D721Med (cell line): ENCODE data around the gene AUTS2.

Experiments used
- DNase-seq: peaks from one replicate; pipeline ENCODE4 v3.0.0; 2011; ENCODE audit warnings: low spot score; ENCODE audit not compliant: insufficient read length
- FAIRE-seq: peaks from 2 replicates; lab custom pipeline; 2011; peaks lifted over from hg19 to GRCh38; lab: Jason Lieb, UNC
- CTCF ChIP-seq: IDR thresholded peaks from 2 replicates; pipeline ENCODE4 v1.5.1; 2012; ENCODE audit warnings: mild to moderate bottlenecking, control low read depth; ENCODE audit not compliant: insufficient read depth; ENCODE audit errors: missing control alignments

The AUTS2 gene

GRCh38 chr7:69845721-69846495 lies 247.6 kb downstream of the AUTS2 start:
- FAIRE-seq (no peak), DNase-seq (no peak)
- TF ChIP-seq CTCF, result no peak

GRCh38 chr7:69847921-69848612 lies 249.8 kb downstream of the AUTS2 start:
- no peak for DNase-seq
- FAIRE-seq, result no peak
- no peak for TF ChIP-seq CTCF

- no peak for DNase-seq
- no peak for TF ChIP-seq CTCF
Measured at GRCh38 chr7:69849268-69849667, 251.0 kb downstream of the AUTS2 start.

GRCh38 chr7:69857014-69857413 lies 258.7 kb downstream of the AUTS2 start:
- DNase-seq (no peak), FAIRE-seq (no peak)
- TF ChIP-seq CTCF, result no peak

More at GRCh38 chr7:69849268-69849667, 251.0 kb downstream of the AUTS2 start:
- no peak for FAIRE-seq

GRCh38 chr7:69858471-69858870 lies 260.2 kb downstream of the AUTS2 start:
- FAIRE-seq, result no peak
- no peak for DNase-seq
- TF ChIP-seq CTCF, result no peak

- DNase-seq, result no peak
- TF ChIP-seq CTCF, result no peak
- FAIRE-seq, result no peak
Measured at GRCh38 chr7:69859342-69859741, 261.1 kb downstream of the AUTS2 start.

- TF ChIP-seq CTCF, result no peak
- FAIRE-seq (no peak), DNase-seq (no peak)
Measured at GRCh38 chr7:69860486-69860885, 262.2 kb downstream of the AUTS2 start.
